ENCODE results near the gene VWA5B1. TPM values are rescaled to one million over a fixed set of nuclear protein-coding genes. Genes with fewer than 3 reads are reported as not detected.

VWA5B1 gene
- total RNA-seq, 4 donors from 2014 or later: not detected

GRCh38 chr1:20346433-20346832 lies 55.8 kb downstream of the VWA5B1 start:
- no peak overlapping the region for H3K27ac ChIP-seq
- no peak for DNase-seq (ENCODE audit: low spot score in 2 of 2)
- 73 to 85% methylated on average over 1 of the region's 1 CpG for WGBS, 2 donors
- H3K4me1 ChIP-seq: peaks cover 0 to 20% (median 0%) of the 10 kb centered on the region in 4 donors
- TF ChIP-seq POLR2A (IDR thresholded peaks at IDR 0.05): no peak
- TF ChIP-seq EP300 (IDR thresholded peaks at IDR 0.05): no peak
- no peak for TF ChIP-seq CTCF (IDR thresholded peaks at IDR 0.05)
- H3K36me3 ChIP-seq: no peaks in the 10 kb centered on the region
- H3K4me3 ChIP-seq: no peak overlapping the region
- peaks cover 0 to 10% (median 0%) of the 10 kb centered on the region in 4 donors for H3K9me3 ChIP-seq
- peaks cover 0 to 50% of the 10 kb centered on the region in 2 donors for H3K27me3 ChIP-seq

DNA sequence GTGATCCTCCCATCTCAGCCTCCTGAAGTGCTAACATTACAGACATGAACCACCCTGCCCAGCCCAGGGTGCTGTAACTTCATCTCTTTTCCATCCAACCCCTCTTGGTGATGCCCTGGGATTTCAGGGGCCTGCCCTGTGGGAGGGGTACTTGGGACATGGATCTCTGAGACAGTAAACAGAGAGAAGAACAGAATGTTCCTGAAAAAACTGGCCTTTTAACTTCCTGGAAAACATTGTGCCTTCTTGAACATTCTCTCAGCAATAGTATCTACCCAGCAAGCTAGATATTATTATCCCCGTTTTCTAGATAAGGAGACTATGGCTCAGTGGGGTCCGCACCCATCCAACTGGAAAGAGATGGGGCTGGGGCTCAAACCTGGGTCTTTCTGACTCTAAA lies 57.0 kb downstream of the VWA5B1 start:
- Histone ChIP-seq H3K9me3 (peaks cover 0 to 10% (median 0%) of the 10 kb centered on the region in 4 donors), H3K36me3 (no peaks in the 10 kb centered on the region), H3K4me3 (no peak overlapping the region), H3K27me3 (peaks cover 0 to 41% of the 10 kb centered on the region in 2 donors), H3K4me1 (peaks cover 0 to 15% (median 0%) of the 10 kb centered on the region in 4 donors), H3K27ac (no peak overlapping the region)
- no peak for DNase-seq (ENCODE audit: low spot score in 2 of 2)
- WGBS, 2 donors: 87 to 88% methylated on average over 2 of the region's 2 CpGs
- TF ChIP-seq POLR2A (IDR thresholded peaks at IDR 0.05) (no peak), CTCF (IDR thresholded peaks at IDR 0.05) (no peak), EP300 (IDR thresholded peaks at IDR 0.05) (no peak)

DNA sequence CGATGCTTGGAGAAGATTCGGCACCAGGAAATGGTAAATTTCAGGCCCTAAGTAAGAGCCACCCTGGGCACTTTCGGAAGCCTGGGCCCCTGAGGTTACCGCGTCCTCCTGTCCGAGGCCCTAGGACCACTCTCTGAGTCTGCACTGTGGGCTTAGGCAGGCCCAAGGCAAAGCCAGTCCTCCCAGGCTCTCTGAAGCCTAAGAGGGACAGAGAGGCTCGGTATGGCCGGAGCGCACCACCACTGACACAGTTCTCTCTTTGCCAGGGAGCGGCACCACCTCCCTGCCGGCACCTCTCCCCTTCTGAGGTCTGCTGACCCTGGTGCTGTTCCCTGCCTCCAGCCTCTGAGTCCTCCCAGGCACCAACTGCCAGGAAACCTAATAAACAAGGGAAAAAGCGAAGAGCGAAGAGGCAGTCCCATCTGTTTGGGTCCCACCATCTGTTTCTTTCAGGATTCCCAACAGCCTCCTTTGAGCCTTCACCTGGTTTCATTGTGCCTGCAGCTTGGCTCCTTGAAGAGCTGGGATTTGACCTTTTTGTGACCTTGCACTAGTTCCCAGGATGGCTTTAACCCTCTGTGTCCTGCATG lies 57.7 kb downstream of the VWA5B1 start:
- Histone ChIP-seq H3K27ac (no peak overlapping the region), H3K27me3 (peaks cover 0 to 34% of the 10 kb centered on the region in 2 donors), H3K36me3 (no peaks in the 10 kb centered on the region), H3K4me1 (peaks cover 0 to 8% (median 0%) of the 10 kb centered on the region in 4 donors), H3K9me3 (peaks cover 0 to 10% (median 0%) of the 10 kb centered on the region in 4 donors), H3K4me3 (no peak overlapping the region)
- WGBS, 2 donors: 82 to 84% methylated on average over 13 of the region's 13 CpGs
- no peak for DNase-seq (ENCODE audit: low spot score in 2 of 2)
- TF ChIP-seq POLR2A (IDR thresholded peaks at IDR 0.05): no peak
- TF ChIP-seq CTCF (IDR thresholded peaks at IDR 0.05): no peak
- no peak for TF ChIP-seq EP300 (IDR thresholded peaks at IDR 0.05)

DNA sequence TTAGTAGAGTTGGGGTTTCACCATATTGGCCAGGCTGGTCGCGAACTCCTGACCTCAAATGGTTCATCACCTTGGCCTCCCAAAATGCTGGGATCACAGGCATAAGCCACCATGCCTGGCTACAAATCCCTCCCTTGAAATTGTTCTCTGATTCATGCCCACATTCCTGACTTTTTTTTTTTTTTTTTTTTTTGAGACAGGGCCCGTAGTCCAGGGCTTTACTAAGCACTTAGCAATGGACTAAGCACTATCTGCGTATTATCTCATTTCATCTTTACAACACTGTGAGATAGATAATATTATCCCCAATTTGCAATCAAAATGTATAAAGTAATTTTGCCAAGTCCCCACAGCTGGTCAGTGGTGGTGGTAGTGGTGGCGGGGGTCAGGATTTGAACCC lies 58.9 kb downstream of the VWA5B1 start:
- Histone ChIP-seq H3K9me3 (peaks cover 0 to 10% (median 0%) of the 10 kb centered on the region in 4 donors), H3K27me3 (peaks cover 0 to 22% of the 10 kb centered on the region in 2 donors), H3K4me1 (no peaks in the 10 kb centered on the region), H3K4me3 (no peak overlapping the region), H3K27ac (no peak overlapping the region), H3K36me3 (no peaks in the 10 kb centered on the region)
- 90 to 93% methylated on average over 5 of the region's 5 CpGs for WGBS, 2 donors
- TF ChIP-seq EP300 (IDR thresholded peaks at IDR 0.05): no peak
- TF ChIP-seq POLR2A (IDR thresholded peaks at IDR 0.05): no peak
- TF ChIP-seq CTCF (IDR thresholded peaks at IDR 0.05): no peak
- no peak for DNase-seq (ENCODE audit: low spot score in 2 of 2)

GRCh38 chr1:20349971-20350370 lies 59.3 kb downstream of the VWA5B1 start:
- 81 to 82% methylated on average over 12 of the region's 12 CpGs for WGBS, 2 donors

More at GRCh38 chr1:20349971-20350370, 59.3 kb downstream of the VWA5B1 start:
- TF ChIP-seq CTCF (IDR thresholded peaks at IDR 0.05) (no peak), EP300 (IDR thresholded peaks at IDR 0.05) (no peak), POLR2A (IDR thresholded peaks at IDR 0.05) (no peak)
- H3K27me3 ChIP-seq: peaks cover 0 to 18% of the 10 kb centered on the region in 2 donors
- peaks cover 0 to 10% (median 0%) of the 10 kb centered on the region in 4 donors for H3K9me3 ChIP-seq
- no peak overlapping the region for H3K27ac ChIP-seq
- H3K4me1 ChIP-seq: no peaks in the 10 kb centered on the region
- no peaks in the 10 kb centered on the region for H3K36me3 ChIP-seq
- no peak for DNase-seq (ENCODE audit: low spot score in 2 of 2)
- H3K4me3 ChIP-seq: no peak overlapping the region

All from tibial nerve (tissue), 4 donors.